ENCODE data around the gene OSBP2.

The OSBP2 gene

GRCh38 chr22:30865656-30866055 is 171.0 kb downstream of the OSBP2 start:
- no peak for DNase-seq (ENCODE audit: extremely low spot score)
- CTCF ChIA-PET: interaction anchor here (1.3 kb wide), 1 partner anchor 9 kb away, joined by 3 read pairs; no protein-coding TSS in a partner anchor
- TF ChIP-seq CTCF (IDR thresholded peaks at IDR 0.05; ENCODE audit: control extremely low read depth, extremely low read depth, low read depth, missing control alignments): no peak
- POLR2A ChIA-PET: no interaction called here

- DNase-seq (ENCODE audit: extremely low spot score): no peak
These were observed 171.5 kb downstream of the OSBP2 start for GRCh38 chr22:30866216-30866615.

GRCh38 chr22:30866811-30867271 is 172.2 kb downstream of the OSBP2 start:
- POLR2A ChIA-PET: no interaction called here

More at GRCh38 chr22:30866216-30866615, 171.5 kb downstream of the OSBP2 start:
- ChIA-PET POLR2A (no interaction called here), CTCF (interaction anchor here (1.3 kb wide), 1 partner anchor 9 kb away, joined by 3 read pairs; no protein-coding TSS in a partner anchor)
- TF ChIP-seq CTCF (IDR thresholded peaks at IDR 0.05; ENCODE audit: control extremely low read depth, extremely low read depth, low read depth, missing control alignments): no peak

DNA sequence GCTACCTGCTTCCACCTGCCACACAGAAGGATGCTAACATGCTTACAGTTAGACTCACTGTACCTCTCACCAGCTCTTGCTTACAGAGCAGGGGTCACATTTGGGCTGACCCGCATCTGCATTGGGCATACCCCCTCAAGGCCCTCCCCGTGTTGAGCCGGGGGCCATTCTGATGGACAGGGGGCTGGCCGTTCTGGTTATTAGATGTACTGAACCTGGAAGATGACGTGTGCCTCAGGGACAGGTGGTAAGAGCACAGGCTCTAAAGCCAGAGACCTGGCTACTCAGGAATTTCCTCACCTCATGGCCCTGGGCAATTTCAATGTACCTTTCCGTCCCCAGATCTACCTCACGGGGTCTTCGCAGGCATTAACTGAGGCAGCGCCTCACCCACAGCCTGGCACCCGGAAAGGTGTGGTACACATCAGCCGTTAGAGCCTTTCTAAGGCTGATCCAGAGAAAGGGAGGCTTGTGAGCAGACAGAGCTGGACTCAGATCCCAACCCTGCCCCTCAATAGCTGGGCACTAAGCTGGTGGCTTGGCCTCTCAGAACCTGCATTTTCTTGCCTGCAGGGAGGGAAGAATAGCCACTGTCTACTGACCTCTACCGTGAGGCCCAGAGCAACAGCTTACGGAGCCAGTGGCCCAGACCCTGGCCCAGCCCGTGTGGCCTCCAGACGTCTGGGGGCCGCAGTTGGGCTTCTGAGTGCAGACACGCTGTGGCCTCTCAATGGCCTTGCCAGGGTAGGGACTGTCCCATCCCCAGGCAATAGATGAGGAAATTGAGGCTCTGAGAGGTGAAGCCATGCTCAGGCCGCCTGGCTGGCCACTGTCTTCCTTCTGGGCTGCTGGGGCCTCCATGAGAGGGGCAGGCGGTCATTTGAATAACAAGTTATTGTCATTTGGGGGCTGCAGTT is 173.3 kb downstream of the OSBP2 start:
- ChIA-PET CTCF (interaction anchor here (0.6 to 1.3 kb wide), 2 partner anchors 15 to 23 kb away, joined by 3 read pairs; no protein-coding TSS in a partner anchor), POLR2A (no interaction called here)
- no peak for TF ChIP-seq CTCF (IDR thresholded peaks at IDR 0.05; ENCODE audit: control extremely low read depth, extremely low read depth, low read depth, missing control alignments)
- DNase-seq (ENCODE audit: extremely low spot score): no peak

More at GRCh38 chr22:30866811-30867271, 172.2 kb downstream of the OSBP2 start:
- no peak for TF ChIP-seq CTCF (IDR thresholded peaks at IDR 0.05; ENCODE audit: control extremely low read depth, extremely low read depth, low read depth, missing control alignments)
- CTCF ChIA-PET: interaction anchor here (1.3 kb wide), 1 partner anchor 10 kb away, joined by 3 read pairs; no protein-coding TSS in a partner anchor
- DNase-seq (ENCODE audit: extremely low spot score): no peak

DNA sequence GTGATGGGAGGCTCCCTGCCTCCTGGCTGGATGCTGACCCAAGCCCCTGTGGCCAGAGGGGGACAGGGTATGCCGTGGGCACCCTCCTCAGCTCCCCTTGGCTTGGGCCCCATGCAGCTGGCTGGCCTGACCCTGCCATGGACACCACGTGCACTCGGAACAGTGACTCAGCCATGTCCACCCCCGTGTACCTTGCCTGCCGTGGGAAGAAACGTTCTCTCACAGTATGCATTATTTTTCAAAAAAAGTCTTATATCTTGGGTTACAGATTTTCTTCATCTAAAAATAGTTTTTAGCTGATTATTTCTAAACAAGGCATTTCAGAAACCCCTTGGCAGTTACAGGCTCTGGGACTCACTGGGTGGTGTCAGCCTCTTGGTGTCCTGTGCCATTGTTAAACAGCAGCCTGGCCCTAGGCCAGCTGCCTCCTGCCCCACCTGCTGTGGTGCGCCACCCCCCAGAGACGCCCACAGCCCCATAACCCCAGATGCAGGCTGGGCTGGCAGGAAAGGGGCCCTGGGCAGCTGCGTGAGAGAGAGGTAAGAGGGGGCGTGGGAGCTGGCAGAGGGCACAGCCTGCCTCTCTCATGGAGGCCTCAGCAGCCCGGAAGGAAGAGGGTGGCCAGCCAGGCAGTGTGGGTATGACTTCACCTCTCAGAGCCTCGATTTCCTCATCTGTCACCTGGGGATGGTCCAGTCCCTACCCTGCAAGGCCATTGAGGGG is 174.2 kb downstream of the OSBP2 start:
- POLR2A ChIA-PET: no interaction called here
- no peak for DNase-seq (ENCODE audit: extremely low spot score)
- TF ChIP-seq CTCF (IDR thresholded peaks at IDR 0.05; ENCODE audit: control extremely low read depth, extremely low read depth, low read depth, missing control alignments): no peak
- CTCF ChIA-PET: interaction anchor here (0.6 to 1.3 kb wide), 2 partner anchors 16 to 22 kb away, joined by 3 read pairs; no protein-coding TSS in a partner anchor

Measured in GM10248 (cell line).